ENCODE measurements around the gene TXNDC17.
"Not testable (repeated sequence)": the region's sequence is repeated elsewhere in the genome, so short reads cannot be mapped to it uniquely, and the experiment has no call there.

The TXNDC17 gene

GRCh38 chr17:6636616-6637457 lies 4.0 kb upstream of the TXNDC17 start:
- no peak for DNase-seq (ENCODE audit: low read depth, low spot score)

DNA sequence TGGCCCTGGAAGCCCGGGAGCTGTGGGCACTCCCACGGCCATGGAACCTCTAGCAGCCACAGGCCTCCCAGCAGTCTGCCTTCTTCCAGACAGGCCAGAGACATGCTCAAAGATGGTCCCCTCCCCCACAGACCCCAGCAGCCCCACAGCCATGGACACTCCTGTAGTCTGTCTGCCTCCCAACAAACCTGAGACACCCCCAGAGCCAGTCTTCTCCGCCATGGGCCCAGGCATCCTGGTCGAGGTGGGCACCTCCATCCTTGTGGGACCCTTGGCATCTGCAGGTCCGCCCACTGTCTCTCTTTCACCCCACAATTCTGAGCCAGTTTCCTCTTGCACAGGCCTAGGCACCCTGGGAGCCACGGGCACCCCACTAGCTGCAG lies 3.4 kb upstream of the TXNDC17 start:
- DNase-seq (ENCODE audit: low read depth, low spot score), result no peak

DNA sequence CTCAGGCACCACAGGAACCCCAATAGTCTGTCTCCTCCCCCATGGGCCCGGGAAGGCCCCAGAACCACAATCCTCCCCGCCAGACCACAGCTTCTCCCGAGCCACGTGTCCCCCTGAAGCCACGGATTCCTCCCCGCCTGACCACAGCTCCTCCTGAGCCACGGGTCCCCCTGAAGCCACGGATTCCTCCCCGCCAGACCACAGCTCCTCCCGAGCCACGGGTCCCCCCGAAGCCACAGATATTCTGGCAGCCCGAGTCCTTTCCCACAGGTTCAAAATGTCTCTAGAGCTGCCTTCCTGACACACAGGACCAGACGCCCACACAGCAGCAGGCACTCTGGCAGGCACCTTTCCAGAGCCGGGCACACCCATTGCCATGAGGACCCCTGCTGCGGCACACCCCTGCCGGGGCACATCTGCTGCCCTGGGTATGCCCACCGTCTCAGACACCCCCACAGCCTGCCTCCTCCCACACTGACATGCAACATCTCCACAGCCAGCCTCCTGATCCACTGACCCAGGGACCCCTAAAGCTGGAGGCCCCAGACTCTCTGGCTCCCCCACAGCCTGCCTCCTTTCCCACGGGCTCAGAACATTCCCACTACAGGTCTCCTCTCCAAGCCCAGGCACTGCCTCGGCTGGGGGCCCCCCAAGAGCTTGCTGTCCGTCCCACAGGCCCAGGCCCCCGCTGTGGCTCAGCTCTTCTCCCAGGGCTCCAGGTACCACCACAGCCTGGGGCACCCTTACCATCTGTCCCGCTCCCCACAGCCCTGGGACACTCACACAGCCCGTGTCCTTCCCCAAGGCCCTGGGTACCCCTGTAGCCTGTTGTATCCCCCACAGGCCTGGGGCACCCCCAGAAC lies 2.6 kb upstream of the TXNDC17 start:
- no peak for DNase-seq (ENCODE audit: low read depth, low spot score)

GRCh38 chr17:6639014-6639585 lies 1.8 kb upstream of the TXNDC17 start:
- DNase-seq (ENCODE audit: low read depth, low spot score), result no peak

DNA sequence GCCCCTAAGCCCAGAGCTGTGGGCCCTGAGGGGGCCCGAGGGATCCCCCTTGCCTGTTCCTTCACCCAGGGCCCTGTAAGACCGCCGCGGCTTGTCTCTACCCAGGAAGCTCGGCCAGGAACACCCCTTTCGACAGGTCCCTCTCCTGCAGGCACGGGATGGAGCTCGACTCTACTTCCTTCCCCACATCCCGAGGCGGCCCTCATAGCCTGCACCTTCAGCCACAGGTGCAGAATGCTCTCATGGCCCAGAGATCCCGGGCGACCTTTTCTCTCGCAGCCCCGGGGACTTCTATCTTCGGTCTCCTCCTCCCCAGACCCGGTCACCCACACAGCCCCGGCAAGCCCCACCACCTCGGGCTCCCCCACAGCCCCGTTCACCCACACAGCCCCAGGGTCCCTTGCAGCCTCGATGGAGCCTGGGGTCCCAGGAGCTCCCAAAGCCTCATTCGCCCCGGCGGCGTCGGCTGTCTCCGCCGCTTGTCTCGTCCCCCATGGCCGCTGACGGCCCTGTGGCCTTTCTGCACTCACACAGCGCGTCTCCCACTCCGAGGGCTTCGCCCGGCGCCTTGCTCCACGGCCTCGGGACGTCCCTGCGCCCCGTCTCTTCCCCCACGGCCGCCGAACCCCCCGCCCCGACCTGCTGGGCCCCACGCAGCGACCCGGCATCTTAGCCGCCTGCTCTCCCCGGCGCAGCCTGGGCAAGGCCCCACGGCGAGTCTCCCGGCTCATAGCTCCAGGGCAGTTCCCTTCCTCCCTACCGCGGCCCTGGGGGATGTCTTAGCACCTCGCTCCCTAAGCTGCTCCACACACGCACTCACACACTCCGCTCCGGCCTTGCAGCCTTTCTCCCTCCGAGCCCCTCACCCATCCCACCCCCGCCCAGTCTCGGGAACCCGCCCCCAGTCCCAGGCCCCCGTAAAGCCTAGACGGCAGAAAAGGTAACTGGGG lies 999 bp upstream of the TXNDC17 start:
- peak; percentile 74 for DNase-seq (ENCODE audit: low read depth, low spot score)

DNA sequence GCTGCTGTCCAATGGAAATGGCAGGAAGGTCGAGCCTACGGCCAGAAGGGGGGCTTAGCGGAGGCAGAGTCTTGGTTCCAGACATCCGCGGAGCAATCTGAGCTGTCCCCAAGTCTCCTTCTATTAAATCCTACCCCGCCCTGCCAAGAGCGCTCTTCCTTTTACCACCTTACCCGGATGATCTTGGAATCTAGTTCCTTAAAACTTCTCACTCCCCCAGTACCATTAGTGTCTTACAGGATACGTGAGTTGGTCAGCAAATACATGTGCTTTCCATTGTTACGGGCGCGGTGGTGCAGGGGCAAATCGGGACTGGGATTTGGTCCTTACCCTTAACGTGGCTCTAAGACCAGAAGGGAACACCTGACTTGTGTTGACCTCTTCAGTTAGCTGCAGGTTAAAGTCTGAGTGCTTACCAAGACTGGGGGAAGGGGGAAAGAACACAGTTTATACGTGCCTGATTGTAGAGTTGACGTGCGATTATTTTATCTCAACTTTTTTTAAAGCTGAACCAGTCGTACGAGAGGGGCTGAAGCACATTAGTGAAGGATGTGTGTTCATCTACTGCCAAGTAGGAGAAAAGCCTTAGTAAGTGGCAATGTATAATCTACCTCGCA lies 495 bp downstream of the TXNDC17 start:
- DNase-seq (ENCODE audit: low read depth, low spot score), result no peak

DNA sequence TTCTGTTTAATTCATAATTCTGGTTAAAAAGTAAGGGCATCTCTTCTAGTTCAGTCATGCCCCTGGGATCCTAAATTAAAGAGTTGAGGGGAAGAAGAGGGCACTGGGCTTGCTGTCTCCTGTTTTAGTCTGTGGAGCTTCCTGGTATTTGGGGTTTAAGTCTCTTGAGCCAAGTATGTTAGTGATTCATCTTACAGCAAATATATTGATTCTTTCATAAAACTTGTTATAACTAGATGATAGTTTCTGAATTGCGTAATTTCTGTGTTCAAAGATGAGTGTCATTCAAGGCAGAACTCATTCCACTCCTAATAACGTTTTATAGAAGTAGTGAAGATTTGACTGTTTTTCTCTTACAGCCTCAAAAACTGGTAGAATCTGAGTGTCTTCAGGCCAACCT lies 1.7 kb downstream of the TXNDC17 start:
- no peak for DNase-seq (ENCODE audit: low read depth, low spot score)

- DNase-seq (ENCODE audit: low read depth, low spot score), result peak; percentile 85
These were observed 2.7 kb downstream of the TXNDC17 start for GRCh38 chr17:6643451-6644125.

DNA sequence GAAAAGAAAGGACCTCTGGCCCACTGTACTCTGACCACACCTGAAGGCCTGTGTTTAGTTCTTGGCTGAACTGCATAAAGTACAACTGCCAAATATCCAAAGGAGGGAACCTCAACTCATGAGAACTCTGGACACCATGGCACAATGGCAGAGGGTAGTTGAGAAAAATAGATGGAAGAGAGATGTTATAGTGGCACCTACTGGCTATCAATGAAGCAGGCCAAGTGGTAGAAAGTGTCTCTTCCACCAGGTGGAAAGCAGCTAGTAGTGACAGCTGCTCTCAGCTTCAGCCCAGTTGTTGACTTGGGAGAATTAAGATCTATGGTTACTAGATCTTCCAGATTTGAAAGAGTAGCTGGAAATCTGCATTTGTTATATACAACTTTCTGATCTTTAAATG lies 7.3 kb downstream of the TXNDC17 start:
- DNase-seq (ENCODE audit: low read depth, low spot score), result no peak

DNA sequence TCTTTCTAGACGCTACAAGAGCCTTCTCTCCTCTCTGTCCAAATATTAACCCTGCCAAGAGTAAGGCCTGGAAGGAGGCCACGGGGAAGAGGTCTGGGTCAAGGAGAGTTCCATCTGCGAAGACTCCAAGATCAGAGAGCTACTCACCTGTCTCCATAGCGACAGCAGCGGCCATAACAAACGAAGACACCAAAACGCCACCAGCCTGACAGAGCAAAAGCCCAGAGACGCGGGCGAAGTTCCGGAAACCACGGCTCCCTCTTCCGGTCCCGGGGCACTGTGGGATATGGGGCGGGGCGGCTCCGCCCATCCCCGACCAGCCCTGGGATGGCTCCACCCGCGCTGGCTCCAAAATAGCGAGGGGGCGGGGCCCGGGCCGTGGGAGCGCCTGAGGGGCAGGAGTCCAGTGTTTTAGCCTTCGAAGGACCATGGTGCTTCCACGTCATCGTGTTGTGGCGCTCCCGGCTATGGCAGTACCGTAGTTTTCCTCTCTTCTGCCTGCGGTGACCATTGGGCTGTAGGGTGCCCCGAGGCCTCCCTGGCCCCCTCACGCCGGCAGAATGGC lies 10.6 kb downstream of the TXNDC17 start, which contains the start of the genes C17orf100 and MED31:
C17orf100 (plus strand) TSS at position 409 of the 565 bp plus-strand sequence; CDS start at position 561, 152 bp downstream.
MED31 (minus strand) TSS at position 252 of the 565 bp plus-strand sequence; CDS start at position 175, 77 bp downstream.
- DNase-seq (ENCODE audit: low read depth, low spot score), result peak; percentile 97

DNA sequence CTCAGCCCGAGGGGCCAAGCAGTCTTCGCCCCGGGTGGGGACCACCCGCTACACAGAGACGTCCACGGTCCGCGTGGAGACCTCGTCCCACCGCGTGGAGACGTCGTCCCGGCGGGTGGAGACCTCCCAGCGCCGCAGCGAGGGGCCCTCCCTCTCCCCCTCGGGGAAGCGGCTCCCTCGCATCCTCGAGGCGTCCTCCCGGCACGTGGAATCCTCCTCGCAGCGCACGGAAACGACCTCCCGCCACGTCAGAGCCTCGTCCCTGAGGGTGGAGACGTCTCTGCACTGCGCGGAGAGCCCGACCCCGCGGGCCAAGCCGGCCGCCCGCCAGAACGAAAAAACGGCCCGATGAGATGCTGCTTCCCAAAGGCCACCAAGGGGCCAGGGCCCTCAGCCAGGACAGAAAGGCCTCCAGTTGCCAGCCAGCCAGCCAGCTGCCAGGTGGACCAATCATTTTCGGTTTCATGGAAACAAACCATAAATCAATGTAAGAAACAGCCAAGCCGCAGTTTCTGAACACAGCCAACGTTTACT lies 11.1 kb downstream of the TXNDC17 start:
- DNase-seq (ENCODE audit: low read depth, low spot score), result no peak

DNA sequence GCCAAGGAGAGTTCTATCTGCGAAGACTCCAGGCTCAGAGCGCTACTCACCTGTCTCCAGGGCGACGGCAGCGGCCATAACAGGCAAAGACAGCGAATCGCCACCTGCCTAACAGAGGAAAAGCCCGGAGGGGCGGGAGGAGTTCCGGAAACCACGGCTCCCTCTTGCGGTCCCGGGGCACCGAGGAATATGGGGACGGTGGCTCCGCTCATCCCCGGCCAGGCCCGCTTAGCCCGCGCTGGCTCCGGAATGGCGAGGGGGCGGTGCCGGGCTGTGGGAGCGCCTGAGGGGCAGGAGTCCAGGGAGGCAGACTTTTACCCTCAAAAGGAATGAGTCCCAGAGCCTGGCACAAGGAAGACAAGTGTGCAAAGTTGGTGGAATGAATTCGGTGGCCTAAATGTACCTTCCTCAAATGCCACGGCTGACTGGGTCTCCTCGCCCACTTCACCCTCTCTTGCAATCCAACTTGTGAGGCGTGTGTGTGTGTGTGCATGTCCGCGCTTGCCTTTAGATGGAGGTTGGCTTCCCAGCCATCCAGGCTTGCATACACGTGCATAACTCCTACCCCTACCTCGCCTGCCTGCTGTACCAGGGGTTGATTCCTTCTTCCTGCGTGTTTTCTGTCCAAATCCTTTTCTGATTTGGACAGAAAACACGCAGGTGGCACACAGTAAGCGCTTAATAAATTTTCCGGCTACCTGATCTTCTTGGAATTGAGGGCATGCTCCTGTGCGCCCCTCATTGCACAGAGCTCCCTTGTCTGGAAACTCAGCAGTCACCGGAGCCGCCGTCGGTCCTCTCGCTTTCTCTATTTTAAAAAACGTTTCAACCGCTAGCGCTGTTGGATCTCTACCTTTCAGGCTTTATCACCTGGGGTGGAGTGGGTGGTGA lies 14.2 kb downstream of the TXNDC17 start:
- DNase-seq (ENCODE audit: low read depth, low spot score), result peak; percentile 25

DNA sequence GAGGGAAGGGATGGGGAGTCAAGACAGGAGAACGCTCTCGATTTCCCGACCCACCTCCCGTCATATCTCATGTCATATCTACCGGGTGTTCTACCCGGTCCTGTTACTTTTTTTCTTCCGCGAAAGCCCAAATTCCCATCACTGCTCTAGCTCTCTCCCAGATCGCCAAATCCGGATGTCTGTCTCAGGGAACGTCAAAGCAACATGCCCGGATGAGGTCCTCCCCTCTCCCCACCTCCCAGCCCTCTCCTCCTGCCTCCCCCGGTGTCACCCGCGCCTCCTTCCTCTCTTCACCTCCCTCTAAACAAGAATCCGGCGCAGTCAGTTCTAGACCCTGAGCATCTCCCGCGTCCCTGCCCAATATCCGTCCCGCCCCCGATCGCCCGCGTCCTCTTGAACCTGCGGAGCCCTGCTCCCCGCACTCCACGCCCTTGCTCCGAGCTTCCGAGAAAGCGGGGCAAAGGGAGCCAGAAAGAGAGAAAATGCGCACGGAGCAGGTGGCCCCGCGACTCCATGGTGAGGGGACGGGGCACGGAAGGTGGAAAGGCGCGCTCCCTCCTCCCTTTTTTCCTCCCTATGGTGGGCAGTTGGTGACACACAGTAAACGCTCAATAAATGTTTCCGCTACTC lies 15.0 kb downstream of the TXNDC17 start:
- DNase-seq (ENCODE audit: low read depth, low spot score), result not testable (repeated sequence)

- not testable (repeated sequence) for DNase-seq (ENCODE audit: low read depth, low spot score)
These were observed 16.2 kb downstream of the TXNDC17 start for GRCh38 chr17:6656797-6657632.

- no peak for DNase-seq (ENCODE audit: low read depth, low spot score)
These were observed 16.9 kb downstream of the TXNDC17 start for GRCh38 chr17:6657633-6658287.

DNA sequence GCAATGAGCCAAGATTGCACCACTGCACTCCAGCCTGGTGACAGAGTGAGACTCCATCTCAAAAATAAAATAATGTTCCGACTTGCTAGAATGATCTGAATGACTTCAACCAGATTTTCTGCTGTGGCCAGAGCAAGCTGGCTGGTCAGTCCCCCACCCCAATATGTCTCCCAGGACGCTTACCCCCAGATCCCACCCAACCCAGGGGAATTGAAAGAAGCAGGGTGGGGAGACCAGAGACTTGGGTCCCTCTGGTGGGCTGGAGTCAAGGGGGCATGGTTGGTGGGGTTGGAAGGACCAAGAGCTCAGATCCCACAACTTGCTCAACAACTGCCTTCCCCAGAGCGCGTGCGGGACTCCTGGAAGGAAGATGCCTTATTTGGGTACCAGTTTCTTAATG lies 17.6 kb downstream of the TXNDC17 start:
- DNase-seq (ENCODE audit: low read depth, low spot score), result not testable (repeated sequence)

Measured in astrocyte of the hippocampus (primary cell).